LHCN-M2 (cell line): ENCODE data around the gene HPD. TPM values are rescaled to one million over a fixed set of nuclear protein-coding genes. Genes with fewer than 3 reads are reported as not detected.
"Not testable (repeated sequence)": the region's sequence is repeated elsewhere in the genome, so short reads cannot be mapped to it uniquely, and the experiment has no call there.

ENCODE experiments used
- DNase-seq: peaks from one replicate; pipeline ENCODE4 v3.0.0-alpha.2; 2012; ENCODE audit warnings: low read depth
- total RNA-seq: library from RNA; depleted of rRNA; stranded (reverse); fragments of >200 nt; gene quantifications from 2 replicates; pipeline ENCODE4 v1.2.3, GENCODE V29; 2014

Gene HPD
- total RNA-seq, 1 experiment from 2014 or later = 0.75 TPM

GRCh38 chr12:121799842-121800693, 58.6 kb downstream of the HPD start:
- DNase-seq = peak; percentile 89

DNA sequence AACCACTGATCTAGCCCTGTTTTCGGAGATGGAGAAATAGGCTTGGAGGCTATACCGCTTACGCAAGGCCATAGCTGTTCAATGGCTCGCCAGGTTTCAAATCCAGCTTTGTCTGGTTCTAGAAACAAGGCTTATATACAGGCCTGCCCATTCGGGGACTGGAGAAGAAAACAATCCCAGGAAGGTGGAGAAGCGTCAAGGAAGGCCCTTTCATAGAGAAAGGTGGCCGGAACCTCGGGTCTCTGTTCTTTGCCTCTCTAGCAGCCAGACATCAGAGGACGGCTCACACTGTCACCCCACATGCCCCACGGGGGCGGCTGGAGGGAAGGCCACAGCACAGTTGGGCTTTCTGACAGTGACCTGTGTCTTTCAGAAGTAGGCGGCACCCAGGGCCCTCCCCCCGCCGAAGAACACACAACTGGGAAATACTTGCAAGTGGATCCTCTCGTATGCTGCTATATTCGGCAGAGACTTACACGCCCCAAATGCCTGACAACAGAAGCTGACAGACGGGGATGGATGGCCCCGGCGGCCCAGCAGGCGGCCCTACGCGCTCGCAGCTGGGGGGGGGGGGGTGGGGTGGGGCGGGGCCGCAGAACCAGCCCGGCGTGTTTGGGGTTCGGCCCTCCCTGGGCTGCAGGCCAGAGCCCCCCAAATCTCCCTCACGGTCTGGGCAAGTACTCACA, 59.4 kb downstream of the HPD start:
- DNase-seq = peak; percentile 86

- DNase-seq = no peak
Observed at GRCh38 chr12:121798787-121799155, 59.9 kb downstream of the HPD start.

- DNase-seq = peak; percentile 84
Observed at GRCh38 chr12:121797937-121798786, 60.5 kb downstream of the HPD start.

DNA sequence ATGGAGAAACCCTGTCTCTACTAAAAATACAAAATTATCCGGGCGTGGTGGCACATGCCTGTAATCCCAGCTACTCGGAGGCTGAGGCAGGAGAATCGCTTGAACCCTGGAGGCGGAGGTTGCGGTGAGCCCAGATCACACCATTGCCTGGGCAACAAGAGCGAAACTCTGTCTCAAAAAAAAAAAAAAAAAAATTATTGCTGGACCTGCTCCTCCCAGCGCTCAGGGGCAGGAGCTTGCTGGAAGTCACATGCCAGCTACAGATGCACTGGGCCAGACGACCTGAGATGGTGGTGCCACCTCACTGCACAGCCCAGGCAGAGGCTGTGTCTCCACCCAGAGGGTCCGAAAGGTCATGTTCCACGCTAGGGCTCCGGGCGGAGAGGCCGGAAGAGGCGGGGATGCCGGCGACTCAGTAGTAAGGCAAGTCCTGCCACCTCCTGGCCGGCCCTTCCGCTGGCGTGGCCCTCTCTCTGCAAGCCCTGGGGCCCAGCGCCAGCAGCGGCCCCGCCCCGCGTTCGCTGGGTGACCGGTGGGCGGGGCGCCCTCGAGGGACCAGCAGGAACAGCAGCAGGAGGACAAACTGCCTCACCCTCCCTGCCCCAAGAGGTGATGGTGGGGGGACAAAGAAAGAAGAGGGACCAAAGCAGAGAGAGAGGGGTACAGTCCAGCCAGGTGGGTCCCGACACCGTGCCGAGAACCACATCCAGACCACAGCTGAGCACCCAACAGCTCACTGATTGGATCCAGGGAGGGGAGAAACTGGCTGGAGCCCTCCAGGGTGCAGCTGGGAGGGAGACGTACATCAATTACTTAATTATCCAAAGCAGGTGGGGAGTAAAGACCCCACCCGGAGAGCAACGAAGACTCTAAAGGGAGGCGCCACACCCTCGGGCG, 61.6 kb downstream of the HPD start:
- DNase-seq = peak; percentile 82

GRCh38 chr12:121795034-121795968, 63.4 kb downstream of the HPD start:
- peak; percentile 79 for DNase-seq

- DNase-seq = no peak
Observed at GRCh38 chr12:121794534-121795033, 64.1 kb downstream of the HPD start.

GRCh38 chr12:121793838-121794533, 64.7 kb downstream of the HPD start:
- DNase-seq = peak; percentile 82

- DNase-seq = no peak
Observed at GRCh38 chr12:121793440-121793837, 65.2 kb downstream of the HPD start, which contains the start of gene RHOF. RHOF (minus strand) TSS chr12:121793688; CDS start chr12:121793633, 55 bp downstream.

- DNase-seq = no peak
Observed at GRCh38 chr12:121792607-121793439, 65.8 kb downstream of the HPD start.

DNA sequence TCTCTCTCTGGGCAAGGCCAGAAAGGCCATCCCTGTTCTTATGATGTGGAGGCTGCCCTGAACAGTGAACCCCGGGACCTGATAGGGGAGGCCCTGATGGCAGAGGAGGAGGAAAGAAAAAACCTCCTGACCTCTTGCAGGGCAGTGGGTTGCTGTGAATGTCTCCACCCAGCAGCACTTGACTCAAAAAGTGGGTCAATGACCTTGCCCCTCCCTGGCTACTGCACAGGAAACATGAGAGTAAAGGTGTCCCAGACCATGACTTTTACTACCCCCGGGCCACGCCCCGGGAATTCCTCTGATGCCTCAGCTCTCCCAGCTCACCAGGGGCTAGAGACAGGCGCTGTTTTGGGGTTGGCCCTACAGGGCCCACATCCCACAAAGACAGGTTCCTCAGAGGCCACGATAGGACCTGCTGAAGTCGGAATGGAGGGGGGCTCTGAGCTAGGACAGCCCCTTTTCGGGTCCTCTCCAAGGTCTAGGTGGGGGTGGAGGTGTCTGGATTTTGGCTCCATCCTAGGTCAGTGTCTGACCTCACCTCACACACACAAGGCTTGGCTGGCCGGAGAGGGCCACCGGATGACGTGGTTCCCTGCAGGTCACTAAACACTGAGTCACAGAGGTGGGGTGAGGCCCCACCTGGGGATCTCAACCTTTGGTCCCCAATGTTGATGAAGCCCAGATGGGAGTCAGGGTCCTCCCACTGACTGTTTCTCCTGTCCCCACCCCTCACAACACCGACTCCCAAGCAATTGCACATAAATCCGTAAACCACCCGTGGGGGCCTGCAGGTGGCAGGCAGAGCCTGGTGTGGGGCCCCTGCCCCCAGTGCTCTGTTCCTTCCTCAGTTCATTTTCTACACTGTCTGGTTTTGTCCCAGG, 66.7 kb downstream of the HPD start:
- DNase-seq = no peak

DNA sequence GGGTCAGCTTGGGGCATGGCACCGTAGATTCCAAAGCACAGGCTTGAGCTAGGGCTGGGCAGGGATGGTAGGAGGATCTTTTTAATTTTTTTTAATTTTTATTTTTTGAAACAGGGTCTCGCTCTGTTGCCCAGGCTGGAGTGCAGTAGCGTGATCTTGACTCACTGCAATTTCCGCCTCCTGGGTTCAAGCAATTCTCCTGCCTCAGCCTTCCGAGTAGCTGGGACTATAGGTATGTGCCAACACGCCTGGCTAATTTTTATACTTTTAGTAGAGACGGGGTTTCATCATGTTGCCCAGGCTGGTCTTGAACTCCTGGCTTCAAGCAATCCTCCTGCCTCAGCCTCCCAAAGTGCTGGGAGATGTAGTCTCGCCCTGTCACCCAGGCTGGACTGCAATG, 67.9 kb downstream of the HPD start:
- DNase-seq = not testable (repeated sequence)

GRCh38 chr12:121789800-121790728, 68.6 kb downstream of the HPD start:
- DNase-seq = no peak
